ENCODE measurements around the gene POU4F1.

The POU4F1 gene

GRCh38 chr13:78562237-78562889 is 41.0 kb downstream of the POU4F1 start:
- H3K4me3 ChIP-seq (ENCODE audit: low read depth, low read length), result no peak overlapping the region
- no peak for DNase-seq (ENCODE audit: low read depth)
- TF ChIP-seq CTCF (conservative IDR thresholded peaks at IDR 0.05; ENCODE audit: low read depth, low read length), result no peak

Measured in choroid plexus epithelial cell (primary cell).